Liver (tissue), 9 donors: ENCODE results near the gene FBXO22. TPM values are rescaled to one million over a fixed set of nuclear protein-coding genes. Genes with fewer than 3 reads are reported as not detected.

ENCODE experiments used
- DNase-seq: peaks from one replicate; pipeline ENCODE4 v3.0.0-alpha.2; 2017; ENCODE audit warnings: low spot score
- H3K27ac ChIP-seq, 2 donors: one replicate each; pipeline ENCODE4 v1.7.0; 2013; ENCODE audit warnings: inconsistent platforms in 2 of 2, low read length in 2 of 2, control low read depth in 1 of 2, low read depth in 1 of 2, mild to moderate bottlenecking in 1 of 2
- H3K27me3 ChIP-seq, 4 donors: one replicate each; pipeline versions ENCODE4 v1.6.1 to v1.7.0; 2013; ENCODE audit warnings: low read length in 3 of 4, inconsistent platforms in 1 of 4, mild to moderate bottlenecking in 1 of 4, moderate library complexity in 1 of 4; ENCODE audit not compliant: control insufficient read depth in 4 of 4, insufficient read depth in 4 of 4
- H3K36me3 ChIP-seq, 4 donors: one replicate each; pipeline versions ENCODE4 v1.6.1 to v1.7.0; 2013; ENCODE audit warnings: low read length in 3 of 4, mild to moderate bottlenecking in 3 of 4, low read depth in 1 of 4, moderate library complexity in 1 of 4; ENCODE audit not compliant: control insufficient read depth in 4 of 4, insufficient read depth in 3 of 4
- H3K4me1 ChIP-seq, 4 donors: one replicate each; pipeline versions ENCODE4 v1.6.1 to v1.7.0; 2013; ENCODE audit warnings: low read length in 3 of 4, mild to moderate bottlenecking in 3 of 4, moderate library complexity in 1 of 4; ENCODE audit not compliant: control insufficient read depth in 4 of 4, insufficient read depth in 4 of 4
- H3K4me3 ChIP-seq, 3 donors: one replicate each; pipeline versions ENCODE4 v1.6.1 to v1.7.0; 2013; ENCODE audit warnings: low read length in 3 of 3, control low read depth in 1 of 3, low read depth in 1 of 3, mild to moderate bottlenecking in 1 of 3
- H3K9ac ChIP-seq, 2 donors: one replicate each; pipeline ENCODE4 v1.7.0; 2013; ENCODE audit warnings: low read length in 2 of 2, mild to moderate bottlenecking in 2 of 2, moderate library complexity in 2 of 2, control low read depth in 1 of 2, low read depth in 1 of 2
- H3K9me3 ChIP-seq, 4 donors: one replicate each; pipeline versions ENCODE4 v1.6.1 to v1.7.0; 2013; ENCODE audit warnings: low read length in 3 of 4; ENCODE audit not compliant: control insufficient read depth in 4 of 4
- ATF3 ChIP-seq: IDR thresholded peaks from 2 replicates; pipeline ENCODE4 v1.6.1; 2016; ENCODE audit warnings: antibody characterized with exemption
- CTCF ChIP-seq: fragments of 150-350 bp; IDR thresholded peaks from 2 replicates; pipeline ENCODE4 v1.5.1; 2017; ENCODE audit warnings: improper control_type of control experiment, low read depth, low read length; ENCODE audit not compliant: missing input control
- EGR1 ChIP-seq, 2 donors: IDR thresholded peaks; 2 replicates each; pipeline ENCODE4 v1.6.1; 2016 to 2018; ENCODE audit warnings: antibody characterized with exemption in 2 of 2, low read depth in 2 of 2
- GABPA ChIP-seq, 2 donors: IDR thresholded peaks in 1 of 2; conservative IDR thresholded peaks in 1 of 2; 2 replicates each; pipeline ENCODE4 v1.6.1; 2016; ENCODE audit warnings: antibody characterized with exemption in 2 of 2, mild to moderate bottlenecking in 1 of 2, moderate library complexity in 1 of 2
- HNF4A ChIP-seq, 2 donors: conservative IDR thresholded peaks; 2 replicates each; pipeline ENCODE4 v1.6.1; 2016; ENCODE audit warnings: antibody characterized with exemption in 2 of 2, mild to moderate bottlenecking in 2 of 2
- JUND ChIP-seq, 2 donors: IDR thresholded peaks; 2 replicates each; pipeline ENCODE4 v1.6.1; 2016; ENCODE audit warnings: antibody characterized with exemption in 2 of 2
- NR2F2 ChIP-seq: IDR thresholded peaks from 2 replicates; pipeline ENCODE4 v1.6.1; 2016; ENCODE audit warnings: antibody characterized with exemption
- RAD21 ChIP-seq, 2 donors: IDR thresholded peaks; 2 replicates each; pipeline ENCODE4 v1.6.1; 2016; ENCODE audit warnings: antibody characterized with exemption in 2 of 2, mild to moderate bottlenecking in 2 of 2
- REST ChIP-seq: IDR thresholded peaks from 2 replicates; pipeline ENCODE4 v1.6.1; 2016; ENCODE audit warnings: antibody characterized with exemption, mild to moderate bottlenecking
- SP1 ChIP-seq: IDR thresholded peaks from 2 replicates; pipeline ENCODE4 v1.6.1; 2018; ENCODE audit warnings: antibody characterized with exemption, mild to moderate bottlenecking
- YY1 ChIP-seq: IDR thresholded peaks from 2 replicates; pipeline ENCODE4 v1.6.1; 2016; ENCODE audit warnings: antibody characterized with exemption, mild to moderate bottlenecking
- ZBTB33 ChIP-seq: IDR thresholded peaks from 2 replicates; pipeline ENCODE4 v1.6.1; 2016; ENCODE audit warnings: antibody characterized with exemption
- WGBS: extraction: QIAGEN DNeasy Blood & Tissue Kit; methylation state at CpG from one replicate; pipeline ENCODE4 v1.1.7; 2013; 5-methylcytosine and 5-hydroxymethylcytosine counted together
- polyA plus RNA-seq, 2 donors: library from polyadenylated mRNA; stranded (reverse) in 1 of 2; unstranded in 1 of 2; fragments of 200-250 nt in 1 of 2; fragments of >200 nt in 1 of 2; fragmentation: Nextera tagmentation in 1 of 2; extraction: Ambion mirVana in 1 of 2; gene quantifications; one replicate each; pipeline versions ENCODE4 v1.2.1 to v1.2.3, GENCODE V29; 2013 to 2015
- total RNA-seq, 2 donors: library from RNA; depleted of rRNA; stranded (reverse); fragments of >200 nt; gene quantifications; one replicate each; pipeline ENCODE4 v1.2.3, GENCODE V29; 2014
- donor health status: healthy.
- donor health status: healthy.
- donor health status: healthy.
- donor health status: healthy.
- donor health status: healthy.

The FBXO22 gene
- total and polyA plus RNA-seq, 4 donors, result 16.8 to 40.8 (median 31.8) TPM

GRCh38 chr15:75857886-75858285 lies 45.8 kb upstream of the FBXO22 start:
- H3K36me3 ChIP-seq, result no peaks in the 10 kb centered on the region

GRCh38 chr15:75861750-75862402 lies 41.8 kb upstream of the FBXO22 start:
- no peak for DNase-seq

More at GRCh38 chr15:75857886-75858285, 45.8 kb upstream of the FBXO22 start:
- no peak for DNase-seq
- H3K9ac ChIP-seq, result no peak overlapping the region
- no peaks in the 10 kb centered on the region for H3K9me3 ChIP-seq
- H3K27me3 ChIP-seq, result no peaks in the 10 kb centered on the region
- H3K4me3 ChIP-seq, result no peak overlapping the region
- no peak overlapping the region for H3K27ac ChIP-seq
- H3K4me1 ChIP-seq, result no peaks in the 10 kb centered on the region
- TF ChIP-seq YY1 (no peak), HNF4A (conservative IDR thresholded peaks at IDR 0.05) (no peak), GABPA (IDR thresholded peaks at IDR 0.05 in 1 of 2, conservative IDR thresholded peaks at IDR 0.05 in 1 of 2) (no peak), REST (no peak)

GRCh38 chr15:75862796-75863195 lies 40.9 kb upstream of the FBXO22 start:
- 92% methylated on average over 1 of the region's 1 CpG for whole genome bisulfite sequencing
- Histone ChIP-seq H3K27ac (no peak overlapping the region), H3K36me3 (no peaks in the 10 kb centered on the region), H3K4me1 (no peaks in the 10 kb centered on the region), H3K9ac (no peak overlapping the region), H3K9me3 (no peaks in the 10 kb centered on the region), H3K27me3 (no peaks in the 10 kb centered on the region), H3K4me3 (no peak overlapping the region)
- no peak for DNase-seq
- TF ChIP-seq YY1 (no peak), ZBTB33 (no peak), GABPA (IDR thresholded peaks at IDR 0.05 in 1 of 2, conservative IDR thresholded peaks at IDR 0.05 in 1 of 2) (no peak), EGR1 (IDR thresholded peaks at IDR 0.05; ENCODE audit: low read depth in 2 of 2) (no peak), ATF3 (no peak), RAD21 (IDR thresholded peaks at IDR 0.05) (no peak), REST (no peak), SP1 (no peak), NR2F2 (no peak)

More at GRCh38 chr15:75861750-75862402, 41.8 kb upstream of the FBXO22 start:
- Histone ChIP-seq H3K36me3 (no peaks in the 10 kb centered on the region), H3K4me3 (no peak overlapping the region), H3K27me3 (no peaks in the 10 kb centered on the region), H3K4me1 (no peaks in the 10 kb centered on the region), H3K9me3 (no peaks in the 10 kb centered on the region), H3K9ac (no peak overlapping the region), H3K27ac (no peak overlapping the region)
- TF ChIP-seq YY1, result no peak
- no peak for TF ChIP-seq NR2F2
- TF ChIP-seq HNF4A (conservative IDR thresholded peaks at IDR 0.05), result no peak
- no peak for TF ChIP-seq JUND (IDR thresholded peaks at IDR 0.05)
- no peak for TF ChIP-seq CTCF
- WGBS, result 92% methylated on average over 6 of the region's 6 CpGs
